ENCODE measurements around the gene RAD51B.

RAD51B gene

GRCh38 chr14:68591786-68592185 is 772.2 kb downstream of the RAD51B start:
- no peak for FAIRE-seq

- no peak for FAIRE-seq
Measured at GRCh38 chr14:68592948-68593556, 773.5 kb downstream of the RAD51B start.

GRCh38 chr14:68593806-68594536 is 774.4 kb downstream of the RAD51B start:
- no peak for FAIRE-seq

GRCh38 chr14:68594737-68595380 is 775.3 kb downstream of the RAD51B start:
- FAIRE-seq, result no peak

GRCh38 chr14:68596211-68596610 is 776.6 kb downstream of the RAD51B start:
- no peak for FAIRE-seq

GRCh38 chr14:68596701-68597100 is 777.1 kb downstream of the RAD51B start:
- FAIRE-seq, result no peak

- no peak for FAIRE-seq
Measured at GRCh38 chr14:68598089-68598488, 778.5 kb downstream of the RAD51B start.

GRCh38 chr14:68598621-68599447 is 779.3 kb downstream of the RAD51B start:
- no peak for FAIRE-seq

- no peak for FAIRE-seq
Measured at GRCh38 chr14:68599896-68600610, 780.5 kb downstream of the RAD51B start.

GRCh38 chr14:68602507-68602906 is 782.9 kb downstream of the RAD51B start:
- FAIRE-seq, result no peak

- no peak for FAIRE-seq
Measured at GRCh38 chr14:68603533-68604360, 784.2 kb downstream of the RAD51B start.

GRCh38 chr14:68604361-68604730 is 784.8 kb downstream of the RAD51B start:
- no peak for FAIRE-seq

GRCh38 chr14:68604822-68605221 is 785.2 kb downstream of the RAD51B start:
- FAIRE-seq, result no peak

GRCh38 chr14:68606176-68606575 is 786.6 kb downstream of the RAD51B start:
- no peak for FAIRE-seq

GRCh38 chr14:68606644-68607043 is 787.1 kb downstream of the RAD51B start:
- FAIRE-seq, result no peak

GRCh38 chr14:68607081-68607866 is 787.7 kb downstream of the RAD51B start:
- FAIRE-seq, result no peak

- FAIRE-seq, result no peak
Measured at GRCh38 chr14:68607867-68608573, 788.4 kb downstream of the RAD51B start.

- no peak for FAIRE-seq
Measured at GRCh38 chr14:68608574-68608962, 789.0 kb downstream of the RAD51B start.

GRCh38 chr14:68609012-68609411 is 789.4 kb downstream of the RAD51B start:
- FAIRE-seq, result no peak

- FAIRE-seq, result no peak
Measured at GRCh38 chr14:68610251-68610793, 790.7 kb downstream of the RAD51B start.

Data from TTC549 (cell line).